SK-N-SH (cell line): ENCODE data around the gene MICB. TPM values are rescaled to one million over a fixed set of nuclear protein-coding genes. Genes with fewer than 3 reads are reported as not detected.

ENCODE experiments used
- CTCF ChIA-PET: fragments of 300-600, 350-600 bp; formaldehyde crosslinking; extraction: SDS; loops from one replicate; lab custom pipeline; 2021; lab: Yijun Ruan, JAX
- POLR2A ChIA-PET: fragments of 350-600 bp; sonication (Branson Sonifier 250); formaldehyde crosslinking; extraction: SDS; loops from one replicate; lab custom pipeline; 2020; ENCODE audit warnings: antibody characterized with exemption, inconsistent platforms; lab: Yijun Ruan, JAX
- DNase-seq: peaks from one replicate; pipeline ENCODE4 v3.0.0; 2012
- H2AFZ ChIP-seq: fragments of 200-600 bp; sonication (generic); 2 replicates; pipeline ENCODE4 v1.8.1; 2016; ENCODE audit warnings: antibody characterized with exemption, mild to moderate bottlenecking, low read depth
- H3F3A ChIP-seq: fragments of 200-600 bp; sonication (generic); replicated peaks from 2 replicates; pipeline ENCODE3; 2016; ENCODE audit warnings: antibody characterized with exemption, mild to moderate bottlenecking; ENCODE audit not compliant: insufficient read depth
- H3K27ac ChIP-seq, 2 experiments: fragments of 200-500 bp in 1 of 2; fragments of 200-600 bp in 1 of 2; sonication (Bioruptor generic) in 1 of 2; sonication (generic), shearing (Covaris generic) in 1 of 2; 2 replicates each; pipeline versions ENCODE4 v1.5.1 to v1.6.1; 2014 to 2016; ENCODE audit warnings: low read depth in 2 of 2, inconsistent platforms in 1 of 2, low read length in 1 of 2, mild to moderate bottlenecking in 1 of 2, mixed read lengths in 1 of 2
- H3K27me3 ChIP-seq: fragments of 200-600 bp; sonication (generic), shearing (Covaris generic); 2 replicates; pipeline ENCODE4 v1.6.1; 2016; ENCODE audit warnings: mixed run types; ENCODE audit not compliant: insufficient read depth
- H3K36me3 ChIP-seq, 2 experiments: fragments of 200-500 bp in 1 of 2; fragments of 200-600 bp in 1 of 2; sonication (Bioruptor generic) in 1 of 2; sonication (generic) in 1 of 2; replicated peaks in 1 of 2; 2 replicates each; pipeline versions ENCODE3 to v1.5.1; 2014 to 2016; ENCODE audit warnings: low read length in 1 of 2, mild to moderate bottlenecking in 1 of 2; ENCODE audit not compliant: insufficient read depth in 2 of 2, control insufficient read depth in 1 of 2
- H3K4me1 ChIP-seq, 2 experiments: fragments of 200-500 bp in 1 of 2; fragments of 200-600 bp in 1 of 2; sonication (Bioruptor generic) in 1 of 2; sonication (generic), shearing (Covaris generic) in 1 of 2; 2 replicates each; pipeline versions ENCODE4 v1.5.1 to v1.6.1; 2014 to 2016; ENCODE audit warnings: low read depth in 1 of 2, low read length in 1 of 2, mixed run types in 1 of 2; ENCODE audit not compliant: insufficient read depth in 2 of 2, control insufficient read depth in 1 of 2
- H3K4me2 ChIP-seq: fragments of 200-600 bp; sonication (generic), shearing (Covaris generic); 2 replicates; pipeline ENCODE4 v1.6.1; 2017; ENCODE audit warnings: mixed run types
- H3K4me3 ChIP-seq, 2 experiments: fragments of 200-500 bp in 1 of 2; fragments of 200-600 bp in 1 of 2; sonication (Bioruptor generic) in 1 of 2; sonication (generic), shearing (Covaris generic) in 1 of 2; 2 replicates each; pipeline versions ENCODE4 v1.5.1 to v1.8.1; 2014 to 2016; ENCODE audit warnings: low read depth in 2 of 2, inconsistent platforms in 1 of 2, low read length in 1 of 2, mild to moderate bottlenecking in 1 of 2, mixed read lengths in 1 of 2, moderate library complexity in 1 of 2
- H3K79me2 ChIP-seq: fragments of 200-600 bp; sonication (generic); 2 replicates; pipeline ENCODE4 v1.8.1; 2017; ENCODE audit warnings: mild to moderate bottlenecking; ENCODE audit not compliant: insufficient read depth
- H3K9ac ChIP-seq: fragments of 200-600 bp; sonication (generic); 2 replicates; pipeline ENCODE4 v1.6.1; 2017; ENCODE audit warnings: mixed run types
- H3K9me2 ChIP-seq: fragments of 200-600 bp; sonication (generic); 2 replicates; pipeline ENCODE4 v1.6.1; 2017; ENCODE audit warnings: mixed run types
- H3K9me3 ChIP-seq: fragments of 200-600 bp; sonication (generic); 2 replicates; pipeline ENCODE4 v1.6.1; 2017; ENCODE audit warnings: mixed run types, mild to moderate bottlenecking, moderate library complexity
- H4K20me1 ChIP-seq: fragments of 200-600 bp; sonication (generic); 2 replicates; pipeline ENCODE4 v1.6.1; 2017; ENCODE audit warnings: mild to moderate bottlenecking, mixed run types; ENCODE audit not compliant: insufficient read depth
- CHD2 ChIP-seq: fragments of 150-350 bp; IDR thresholded peaks from 2 replicates; pipeline ENCODE4 v1.6.1; 2018; ENCODE audit warnings: low read length; ENCODE audit not compliant: partially characterized antibody
- ELF1 ChIP-seq: IDR thresholded peaks from 2 replicates; pipeline ENCODE4 v1.4.0; 2012
- POLR2AphosphoS5 ChIP-seq: IDR thresholded peaks from 2 replicates; pipeline ENCODE4 v1.6.1; 2012; ENCODE audit warnings: low read depth, low read length
- RAD21 ChIP-seq: IDR thresholded peaks from 2 replicates; pipeline ENCODE4 v1.6.1; 2012; ENCODE audit warnings: mild to moderate bottlenecking, low read length
- RFX5 ChIP-seq: IDR thresholded peaks from 2 replicates; pipeline ENCODE4 v1.6.1; 2012; ENCODE audit warnings: mild to moderate bottlenecking, improper control_type of control experiment, low read length
- TCF12 ChIP-seq: IDR thresholded peaks from 2 replicates; pipeline ENCODE4 v1.4.0; 2012
- TEAD4 ChIP-seq: IDR thresholded peaks from 2 replicates; pipeline ENCODE4 v1.4.0; 2012; ENCODE audit warnings: mild to moderate bottlenecking, borderline replicate concordance; ENCODE audit not compliant: insufficient read depth
- polyA plus RNA-seq, 3 experiments: library from polyadenylated mRNA; depleted of rRNA; stranded (reverse); fragments of >200 nt; gene quantifications; 2 replicates each; pipeline ENCODE4 v1.2.3, GENCODE V29; 2012
- small RNA-seq, 7 experiments: library from RNA; depleted of rRNA; stranded (forward); fragments of <200 nt; gene quantifications; one replicate each; pipeline ENCODE3, GENCODE V24; 2012
- TF ChIP-seq, protein P1 (sequence below): fragments of 150-350 bp; IDR thresholded peaks from 2 replicates; pipeline ENCODE4 v1.6.1; 2016; ENCODE audit warnings: mild to moderate bottlenecking, low read depth, low read length
- TF ChIP-seq, protein P2 (sequence below): IDR thresholded peaks from 2 replicates; pipeline ENCODE4 v1.4.0; 2012; ENCODE audit warnings: low read depth, borderline replicate concordance
- TF ChIP-seq, protein P3 (sequence below): IDR thresholded peaks from 2 replicates; pipeline ENCODE4 v1.6.1; 2012; ENCODE audit warnings: mild to moderate bottlenecking, low read depth, low read length, moderate library complexity

Gene MICB
- polyA plus RNA-seq, 1 of the 3 experiments (the other 2 are of a cell fraction) = 9.7 TPM

DNA sequence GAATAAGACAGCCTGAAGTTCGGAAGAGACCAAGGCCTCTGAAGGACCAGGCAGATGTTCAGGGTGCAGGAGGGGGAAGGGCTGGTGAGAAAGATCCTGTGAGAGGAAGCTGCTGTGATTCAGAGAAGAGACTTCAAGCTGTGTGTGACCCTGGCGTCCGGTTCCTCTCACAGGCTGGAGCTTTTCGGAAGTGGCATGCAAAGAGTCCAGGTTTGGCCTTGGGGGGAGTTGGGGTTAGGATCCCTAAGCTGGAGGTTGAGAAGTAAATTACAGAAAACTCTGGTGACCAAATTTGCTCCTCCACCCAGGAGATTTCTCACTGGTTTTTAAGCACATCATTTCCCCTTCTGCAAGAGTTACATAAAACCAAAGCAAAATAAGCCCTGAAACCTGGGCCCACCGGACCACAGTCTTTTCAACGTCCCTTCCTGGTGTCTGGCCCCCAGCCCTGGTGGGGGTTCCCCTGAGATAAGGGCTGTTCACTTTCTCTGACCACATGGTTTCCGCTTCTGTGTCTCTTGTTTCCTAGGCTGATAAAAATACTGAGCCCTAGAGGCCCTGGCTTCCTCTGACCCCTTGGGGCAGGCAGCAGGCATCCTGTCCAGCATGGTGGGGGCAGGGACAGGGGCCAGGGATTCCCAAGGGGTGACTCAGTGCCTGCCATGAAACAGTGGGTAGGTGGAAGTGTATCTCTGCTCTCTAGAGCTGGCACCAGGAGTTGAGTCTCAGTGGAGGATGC, 62.2 kb downstream of the MICB start (continued):
- TF ChIP-seq RFX5 (no peak), TCF12 (peak; percentile 59)
- TF ChIP-seq, protein P1, sequence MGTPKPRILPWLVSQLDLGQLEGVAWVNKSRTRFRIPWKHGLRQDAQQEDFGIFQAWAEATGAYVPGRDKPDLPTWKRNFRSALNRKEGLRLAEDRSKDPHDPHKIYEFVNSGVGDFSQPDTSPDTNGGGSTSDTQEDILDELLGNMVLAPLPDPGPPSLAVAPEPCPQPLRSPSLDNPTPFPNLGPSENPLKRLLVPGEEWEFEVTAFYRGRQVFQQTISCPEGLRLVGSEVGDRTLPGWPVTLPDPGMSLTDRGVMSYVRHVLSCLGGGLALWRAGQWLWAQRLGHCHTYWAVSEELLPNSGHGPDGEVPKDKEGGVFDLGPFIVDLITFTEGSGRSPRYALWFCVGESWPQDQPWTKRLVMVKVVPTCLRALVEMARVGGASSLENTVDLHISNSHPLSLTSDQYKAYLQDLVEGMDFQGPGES = no peak

DNA sequence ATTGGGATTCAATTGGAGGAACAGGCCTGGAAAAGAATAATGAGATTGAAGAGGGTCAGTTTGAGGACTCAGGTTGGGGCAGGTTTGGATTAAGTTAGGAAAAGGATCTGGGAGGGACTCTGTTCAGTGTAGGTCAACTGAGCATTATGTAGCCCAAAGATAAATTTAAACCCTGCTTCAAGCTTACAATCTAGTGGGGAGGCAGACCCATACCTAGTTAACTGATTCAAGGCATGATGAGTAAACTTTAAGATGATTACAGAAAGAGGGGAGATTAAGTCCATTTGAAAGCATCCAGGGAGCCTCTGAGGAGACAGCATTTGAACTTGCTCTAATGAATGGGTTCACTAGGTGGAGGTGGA, 62.7 kb downstream of the MICB start:
- CTCF ChIA-PET = interaction anchor here (0.9 to 5.7 kb wide), 4 partner anchors 12 to 38 kb away, joined by 3 to 29 read pairs (median 4); partner anchors contain the start of genes ATP6V1G2 and LTB
- TF ChIP-seq CHD2 = no peak
- TF ChIP-seq RAD21 = no peak
- TF ChIP-seq, protein P2, sequence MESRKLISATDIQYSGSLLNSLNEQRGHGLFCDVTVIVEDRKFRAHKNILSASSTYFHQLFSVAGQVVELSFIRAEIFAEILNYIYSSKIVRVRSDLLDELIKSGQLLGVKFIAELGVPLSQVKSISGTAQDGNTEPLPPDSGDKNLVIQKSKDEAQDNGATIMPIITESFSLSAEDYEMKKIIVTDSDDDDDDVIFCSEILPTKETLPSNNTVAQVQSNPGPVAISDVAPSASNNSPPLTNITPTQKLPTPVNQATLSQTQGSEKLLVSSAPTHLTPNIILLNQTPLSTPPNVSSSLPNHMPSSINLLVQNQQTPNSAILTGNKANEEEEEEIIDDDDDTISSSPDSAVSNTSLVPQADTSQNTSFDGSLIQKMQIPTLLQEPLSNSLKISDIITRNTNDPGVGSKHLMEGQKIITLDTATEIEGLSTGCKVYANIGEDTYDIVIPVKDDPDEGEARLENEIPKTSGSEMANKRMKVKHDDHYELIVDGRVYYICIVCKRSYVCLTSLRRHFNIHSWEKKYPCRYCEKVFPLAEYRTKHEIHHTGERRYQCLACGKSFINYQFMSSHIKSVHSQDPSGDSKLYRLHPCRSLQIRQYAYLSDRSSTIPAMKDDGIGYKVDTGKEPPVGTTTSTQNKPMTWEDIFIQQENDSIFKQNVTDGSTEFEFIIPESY = no peak
- TF ChIP-seq ELF1 = no peak
- TF ChIP-seq TEAD4 = no peak
- no peak for TF ChIP-seq POLR2AphosphoS5
- TF ChIP-seq, protein P3, sequence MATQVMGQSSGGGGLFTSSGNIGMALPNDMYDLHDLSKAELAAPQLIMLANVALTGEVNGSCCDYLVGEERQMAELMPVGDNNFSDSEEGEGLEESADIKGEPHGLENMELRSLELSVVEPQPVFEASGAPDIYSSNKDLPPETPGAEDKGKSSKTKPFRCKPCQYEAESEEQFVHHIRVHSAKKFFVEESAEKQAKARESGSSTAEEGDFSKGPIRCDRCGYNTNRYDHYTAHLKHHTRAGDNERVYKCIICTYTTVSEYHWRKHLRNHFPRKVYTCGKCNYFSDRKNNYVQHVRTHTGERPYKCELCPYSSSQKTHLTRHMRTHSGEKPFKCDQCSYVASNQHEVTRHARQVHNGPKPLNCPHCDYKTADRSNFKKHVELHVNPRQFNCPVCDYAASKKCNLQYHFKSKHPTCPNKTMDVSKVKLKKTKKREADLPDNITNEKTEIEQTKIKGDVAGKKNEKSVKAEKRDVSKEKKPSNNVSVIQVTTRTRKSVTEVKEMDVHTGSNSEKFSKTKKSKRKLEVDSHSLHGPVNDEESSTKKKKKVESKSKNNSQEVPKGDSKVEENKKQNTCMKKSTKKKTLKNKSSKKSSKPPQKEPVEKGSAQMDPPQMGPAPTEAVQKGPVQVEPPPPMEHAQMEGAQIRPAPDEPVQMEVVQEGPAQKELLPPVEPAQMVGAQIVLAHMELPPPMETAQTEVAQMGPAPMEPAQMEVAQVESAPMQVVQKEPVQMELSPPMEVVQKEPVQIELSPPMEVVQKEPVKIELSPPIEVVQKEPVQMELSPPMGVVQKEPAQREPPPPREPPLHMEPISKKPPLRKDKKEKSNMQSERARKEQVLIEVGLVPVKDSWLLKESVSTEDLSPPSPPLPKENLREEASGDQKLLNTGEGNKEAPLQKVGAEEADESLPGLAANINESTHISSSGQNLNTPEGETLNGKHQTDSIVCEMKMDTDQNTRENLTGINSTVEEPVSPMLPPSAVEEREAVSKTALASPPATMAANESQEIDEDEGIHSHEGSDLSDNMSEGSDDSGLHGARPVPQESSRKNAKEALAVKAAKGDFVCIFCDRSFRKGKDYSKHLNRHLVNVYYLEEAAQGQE = no peak
- H3K27me3 ChIP-seq = no peaks in the 10 kb centered on the region
- POLR2A ChIA-PET = no interaction called here
- peak overlapping the region; percentile 14 to 77; a peak in 3 of 4 replicates for H3K27ac ChIP-seq
- peak overlapping the region; percentile 66 for H3K4me2 ChIP-seq
- no peak overlapping the region for H2AFZ ChIP-seq
- peaks cover 33% of the 10 kb centered on the region for H3F3A ChIP-seq
- H3K9me2 ChIP-seq = no peaks in the 10 kb centered on the region
- H3K36me3 ChIP-seq = peaks cover 16 to 26% of the 10 kb centered on the region in 2 experiments
- H3K9ac ChIP-seq = peak overlapping the region; percentile 43; the same call in 1 of the 2 replicates
- no peak for DNase-seq
- no peaks in the 10 kb centered on the region for H4K20me1 ChIP-seq
- 0 out of 2 replicates have a peak, but pooled peaks cover 6% of the 10 kb centered on the region for H3K79me2 ChIP-seq
- peaks cover 0 to 20% of the 10 kb centered on the region in 2 experiments; a peak in 3 of 4 replicates for H3K4me1 ChIP-seq
- no peak overlapping the region for H3K4me3 ChIP-seq
- H3K9me3 ChIP-seq = no peaks in the 10 kb centered on the region

Small RNA genes within 50 kb of the gene (small RNA-seq; reads per million reads assigned to genes)
- gene AL663061.1 (0 reads per million in 7 experiments), gene RF00019 (0 reads per million in 7 experiments), gene SNORD117 (20.1 to 379 (median 33.3) reads per million in 7 experiments), gene SNORD84 (0 reads per million in 7 experiments)

Other genes starting within 250 kb of the MICB start
- 390 and 434 TPM in 2 replicates for gene HLA-C, start 226.1 kb upstream of the MICB start, polyA plus RNA-seq (2012; rRNA removed)
- 18.7 and 18.9 TPM in 2 replicates for gene HLA-B, start 141.0 kb upstream of the MICB start, polyA plus RNA-seq (2012; rRNA removed)
- 28.8 and 32.7 TPM in 2 replicates for gene MICA, start 94.5 kb upstream of the MICB start, polyA plus RNA-seq (2012; rRNA removed)
- not detected in 2 replicates for gene MCCD1, start 30.8 kb downstream of the MICB start, polyA plus RNA-seq (2012; rRNA removed)
- 502 and 556 TPM in 2 replicates for gene DDX39B, start 43.9 kb downstream of the MICB start, polyA plus RNA-seq (2012; rRNA removed)
- 13.6 and 15.6 TPM in 2 replicates for gene ATP6V1G2, start 48.5 kb downstream of the MICB start, polyA plus RNA-seq (2012; rRNA removed)
- 14.6 and 17.1 TPM in 2 replicates for gene NFKBIL1, start 49.5 kb downstream of the MICB start, polyA plus RNA-seq (2012; rRNA removed)
- not detected in 2 replicates for gene LTA, start 74.1 kb downstream of the MICB start, polyA plus RNA-seq (2012; rRNA removed)
- gene TNF, start 77.4 kb downstream of the MICB start, polyA plus RNA-seq (2012; rRNA removed) = not detected in 2 replicates
- 0.10 and 0.16 TPM in 2 replicates for gene LTB, start 84.3 kb downstream of the MICB start, polyA plus RNA-seq (2012; rRNA removed)
- gene LST1, start 88.1 kb downstream of the MICB start, polyA plus RNA-seq (2012; rRNA removed) = not detected in 2 replicates
- gene NCR3, start 94.9 kb downstream of the MICB start, polyA plus RNA-seq (2012; rRNA removed) = not detected in 2 replicates
- not detected in 2 replicates for gene AIF1, start 117.1 kb downstream of the MICB start, polyA plus RNA-seq (2012; rRNA removed)
- gene PRRC2A, start 122.6 kb downstream of the MICB start, polyA plus RNA-seq (2012; rRNA removed) = 36.1 and 76.1 TPM in 2 replicates
- 100 and 220 TPM in 2 replicates for gene BAG6, start 154.5 kb downstream of the MICB start, polyA plus RNA-seq (2012; rRNA removed)
- 6.8 and 7.2 TPM in 2 replicates for gene APOM, start 157.7 kb downstream of the MICB start, polyA plus RNA-seq (2012; rRNA removed)
- 10.3 and 11.5 TPM in 2 replicates for gene C6orf47, start 162.6 kb downstream of the MICB start, polyA plus RNA-seq (2012; rRNA removed)
- gene GPANK1, start 166.9 kb downstream of the MICB start, polyA plus RNA-seq (2012; rRNA removed) = 18.3 and 19.1 TPM in 2 replicates
- 97.3 and 101 TPM in 2 replicates for gene CSNK2B, start 167.9 kb downstream of the MICB start, polyA plus RNA-seq (2012; rRNA removed)
- 12.7 and 20.6 TPM in 2 replicates for gene LY6G5B, start 171.8 kb downstream of the MICB start, polyA plus RNA-seq (2012; rRNA removed)
- 0.60 and 1.1 TPM in 2 replicates for gene LY6G5C, start 182.9 kb downstream of the MICB start, polyA plus RNA-seq (2012; rRNA removed)
- 49.3 and 52.9 TPM in 2 replicates for gene ABHD16A, start 205.2 kb downstream of the MICB start, polyA plus RNA-seq (2012; rRNA removed)
- not detected in 2 replicates for gene LY6G6F, start 208.7 kb downstream of the MICB start, polyA plus RNA-seq (2012; rRNA removed)
- gene LY6G6D, start 217.2 kb downstream of the MICB start, polyA plus RNA-seq (2012; rRNA removed) = not detected in 2 replicates
- gene LY6G6C, start 223.6 kb downstream of the MICB start, polyA plus RNA-seq (2012; rRNA removed) = 0.08 TPM in 1 of 2 replicates, not detected in the other
- gene MPIG6B, start 225.2 kb downstream of the MICB start, polyA plus RNA-seq (2012; rRNA removed) = not detected in 2 replicates
- gene DDAH2, start 231.2 kb downstream of the MICB start, polyA plus RNA-seq (2012; rRNA removed) = 147 and 180 TPM in 2 replicates
- 520 and 569 TPM in 2 replicates for gene CLIC1, start 238.4 kb downstream of the MICB start, polyA plus RNA-seq (2012; rRNA removed)
- 16.0 and 19.5 TPM in 2 replicates for gene MSH5, start 241.9 kb downstream of the MICB start, polyA plus RNA-seq (2012; rRNA removed)